DOHH2 (cell line): ENCODE measurements around the gene HOXB3.

Experiments used
- EZH2phosphoT487 ChIP-seq: fragments of 200-600 bp; sonication (generic); IDR thresholded peaks from 2 replicates; pipeline ENCODE4 v1.6.1; 2017; ENCODE audit warnings: borderline replicate concordance, mild to moderate bottlenecking, antibody characterized with exemption, low read length, moderate library complexity, mixed read lengths
- TF ChIP-seq, protein P1 (sequence below): fragments of 200-600 bp; sonication (generic); IDR thresholded peaks from one replicate; pipeline ENCODE4 v1.5.1; 2014; ENCODE audit warnings: antibody characterized with exemption, mild to moderate bottlenecking, low read depth, low read length; ENCODE audit not compliant: poor library complexity, severe bottlenecking

DNA sequence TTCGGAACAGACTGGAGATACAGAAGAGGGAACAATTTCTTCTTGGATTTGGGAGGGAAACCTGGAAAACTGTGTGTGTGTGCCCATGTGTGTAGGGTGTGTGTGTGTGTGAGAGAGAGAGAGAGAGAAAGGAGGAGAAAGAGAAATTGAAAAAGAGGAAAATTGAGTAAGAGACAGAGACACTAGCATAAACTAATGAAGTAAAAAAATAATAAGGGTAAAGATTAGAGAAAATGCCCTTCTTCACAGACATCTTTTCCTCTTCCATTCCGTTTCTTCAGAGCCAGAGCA is 31.3 kb downstream of the HOXB3 start:
- TF ChIP-seq, protein P1, sequence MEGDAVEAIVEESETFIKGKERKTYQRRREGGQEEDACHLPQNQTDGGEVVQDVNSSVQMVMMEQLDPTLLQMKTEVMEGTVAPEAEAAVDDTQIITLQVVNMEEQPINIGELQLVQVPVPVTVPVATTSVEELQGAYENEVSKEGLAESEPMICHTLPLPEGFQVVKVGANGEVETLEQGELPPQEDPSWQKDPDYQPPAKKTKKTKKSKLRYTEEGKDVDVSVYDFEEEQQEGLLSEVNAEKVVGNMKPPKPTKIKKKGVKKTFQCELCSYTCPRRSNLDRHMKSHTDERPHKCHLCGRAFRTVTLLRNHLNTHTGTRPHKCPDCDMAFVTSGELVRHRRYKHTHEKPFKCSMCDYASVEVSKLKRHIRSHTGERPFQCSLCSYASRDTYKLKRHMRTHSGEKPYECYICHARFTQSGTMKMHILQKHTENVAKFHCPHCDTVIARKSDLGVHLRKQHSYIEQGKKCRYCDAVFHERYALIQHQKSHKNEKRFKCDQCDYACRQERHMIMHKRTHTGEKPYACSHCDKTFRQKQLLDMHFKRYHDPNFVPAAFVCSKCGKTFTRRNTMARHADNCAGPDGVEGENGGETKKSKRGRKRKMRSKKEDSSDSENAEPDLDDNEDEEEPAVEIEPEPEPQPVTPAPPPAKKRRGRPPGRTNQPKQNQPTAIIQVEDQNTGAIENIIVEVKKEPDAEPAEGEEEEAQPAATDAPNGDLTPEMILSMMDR: no peak
- TF ChIP-seq EZH2phosphoT487: no peak
